Measurements from ENCODE around the gene IRGQ. TPM values are rescaled to one million over a fixed set of nuclear protein-coding genes. Genes with fewer than 3 reads are reported as not detected.

IRGQ gene
- total RNA-seq, 1 experiment from 2014 or later, result 37.7 TPM

DNA sequence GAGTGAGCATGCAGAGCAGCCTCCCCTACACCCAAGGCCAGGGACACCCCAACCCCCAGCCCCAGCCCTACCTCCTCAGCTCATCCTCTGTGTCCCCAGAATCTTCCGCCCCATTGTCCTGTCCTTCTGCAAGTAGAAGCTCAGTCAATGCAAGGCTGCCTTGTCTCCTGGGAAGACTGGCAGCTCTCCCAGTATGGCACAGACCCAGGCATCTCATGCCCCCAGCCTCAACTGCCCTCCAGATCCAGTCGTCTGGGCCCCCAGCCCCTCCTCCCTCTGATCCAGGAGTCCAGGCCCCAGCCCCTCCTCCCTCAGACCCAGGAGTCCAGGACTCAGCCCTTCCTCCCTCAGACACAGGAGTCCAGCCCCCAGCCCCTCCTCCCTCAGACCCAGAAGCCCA lies 50.0 kb downstream of the IRGQ start:
- Histone ChIP-seq H3K27me3 (replicated peaks; ENCODE audit: insufficient read depth, low read depth, low read length, poor library complexity) (no peaks in the 10 kb centered on the region), H3K9me3 (ENCODE audit: low read depth, low read length, poor library complexity, severe bottlenecking) (no peaks in the 10 kb centered on the region), H3K4me1 (ENCODE audit: insufficient read depth, low read length, poor library complexity, severe bottlenecking) (no peaks in the 10 kb centered on the region), H3K36me3 (ENCODE audit: insufficient read depth, low read length, poor library complexity, severe bottlenecking) (peaks cover 37% of the 10 kb centered on the region), H3K4me3 (ENCODE audit: low read depth, low read length, poor library complexity, severe bottlenecking) (no peak overlapping the region), H3K27ac (ENCODE audit: low read depth, low read length, poor library complexity, severe bottlenecking) (no peak overlapping the region)
- POLR2A ChIA-PET (ENCODE audit: low non-redundant PET), result no interaction called here
- intact Hi-C loops (cut with micrococcal nuclease; ENCODE audit: unreplicated experiment), result no loop called here
- CTCF ChIA-PET, result interaction anchor here (0.7 to 1.1 kb wide), 2 partner anchors 9 to 16 kb away, joined by 3 to 4 read pairs; no protein-coding TSS in a partner anchor
- BruUV-seq (replicated peaks), result no TSS peak
- TF ChIP-seq, protein P1, sequence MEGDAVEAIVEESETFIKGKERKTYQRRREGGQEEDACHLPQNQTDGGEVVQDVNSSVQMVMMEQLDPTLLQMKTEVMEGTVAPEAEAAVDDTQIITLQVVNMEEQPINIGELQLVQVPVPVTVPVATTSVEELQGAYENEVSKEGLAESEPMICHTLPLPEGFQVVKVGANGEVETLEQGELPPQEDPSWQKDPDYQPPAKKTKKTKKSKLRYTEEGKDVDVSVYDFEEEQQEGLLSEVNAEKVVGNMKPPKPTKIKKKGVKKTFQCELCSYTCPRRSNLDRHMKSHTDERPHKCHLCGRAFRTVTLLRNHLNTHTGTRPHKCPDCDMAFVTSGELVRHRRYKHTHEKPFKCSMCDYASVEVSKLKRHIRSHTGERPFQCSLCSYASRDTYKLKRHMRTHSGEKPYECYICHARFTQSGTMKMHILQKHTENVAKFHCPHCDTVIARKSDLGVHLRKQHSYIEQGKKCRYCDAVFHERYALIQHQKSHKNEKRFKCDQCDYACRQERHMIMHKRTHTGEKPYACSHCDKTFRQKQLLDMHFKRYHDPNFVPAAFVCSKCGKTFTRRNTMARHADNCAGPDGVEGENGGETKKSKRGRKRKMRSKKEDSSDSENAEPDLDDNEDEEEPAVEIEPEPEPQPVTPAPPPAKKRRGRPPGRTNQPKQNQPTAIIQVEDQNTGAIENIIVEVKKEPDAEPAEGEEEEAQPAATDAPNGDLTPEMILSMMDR (conservative IDR thresholded peaks at IDR 0.05; ENCODE audit: low read depth, low read length), result no peak
- no peak for TF ChIP-seq EZH2 (IDR thresholded peaks at IDR 0.05; ENCODE audit: borderline replicate concordance, low read depth, low read length, poor library complexity, severe bottlenecking)
- DNase-seq (ENCODE audit: low spot score), result no peak

DNA sequence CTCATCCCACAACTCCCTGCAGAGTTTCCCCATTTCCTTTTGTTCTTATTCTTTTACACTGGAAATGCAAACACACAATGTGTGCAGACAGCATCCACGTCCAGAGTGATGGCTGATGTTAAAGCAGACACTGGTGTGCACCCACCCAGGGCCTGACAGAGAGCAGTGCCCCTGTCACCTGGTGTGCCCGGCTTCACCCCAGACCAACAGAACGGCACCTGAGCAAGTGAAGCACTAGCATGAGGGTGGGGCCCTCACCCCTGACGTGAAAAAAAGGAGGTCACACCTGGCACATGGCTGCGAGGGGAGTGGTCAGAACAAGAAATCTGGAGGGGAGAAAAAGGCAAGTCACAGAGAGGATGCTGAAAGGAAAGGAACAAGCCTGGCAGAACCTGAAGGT lies 50.7 kb downstream of the IRGQ start:
- BruUV-seq (replicated peaks), result no TSS peak
- H3K36me3 ChIP-seq (ENCODE audit: insufficient read depth, low read length, poor library complexity, severe bottlenecking), result peaks cover 37% of the 10 kb centered on the region

GRCh38 chr19:43544077-43544476 lies 51.9 kb downstream of the IRGQ start:
- Histone ChIP-seq H3K36me3 (ENCODE audit: insufficient read depth, low read length, poor library complexity, severe bottlenecking) (peaks cover 47% of the 10 kb centered on the region), H3K4me3 (ENCODE audit: low read depth, low read length, poor library complexity, severe bottlenecking) (no peak overlapping the region), H3K27me3 (replicated peaks; ENCODE audit: insufficient read depth, low read depth, low read length, poor library complexity) (no peaks in the 10 kb centered on the region), H3K9me3 (ENCODE audit: low read depth, low read length, poor library complexity, severe bottlenecking) (peaks cover under 1% of the 10 kb centered on the region), H3K27ac (ENCODE audit: low read depth, low read length, poor library complexity, severe bottlenecking) (no peak overlapping the region), H3K4me1 (ENCODE audit: insufficient read depth, low read length, poor library complexity, severe bottlenecking) (no peaks in the 10 kb centered on the region)
- BruUV-seq (replicated peaks), result no TSS peak
- ChIA-PET CTCF (no interaction called here), POLR2A (ENCODE audit: low non-redundant PET) (no interaction called here)
- intact Hi-C loops (cut with micrococcal nuclease; ENCODE audit: unreplicated experiment), result no loop called here
- no peak for TF ChIP-seq EZH2 (IDR thresholded peaks at IDR 0.05; ENCODE audit: borderline replicate concordance, low read depth, low read length, poor library complexity, severe bottlenecking)
- TF ChIP-seq, protein P1 (conservative IDR thresholded peaks at IDR 0.05; ENCODE audit: low read depth, low read length), result no peak
- no peak for DNase-seq (ENCODE audit: low spot score)

More for the DNA sequence above, 50.7 kb downstream of the IRGQ start:
- DNase-seq (ENCODE audit: low spot score), result no peak
- Histone ChIP-seq H3K4me1 (ENCODE audit: insufficient read depth, low read length, poor library complexity, severe bottlenecking) (no peaks in the 10 kb centered on the region), H3K27me3 (replicated peaks; ENCODE audit: insufficient read depth, low read depth, low read length, poor library complexity) (no peaks in the 10 kb centered on the region), H3K4me3 (ENCODE audit: low read depth, low read length, poor library complexity, severe bottlenecking) (no peak overlapping the region), H3K9me3 (ENCODE audit: low read depth, low read length, poor library complexity, severe bottlenecking) (no peaks in the 10 kb centered on the region), H3K27ac (ENCODE audit: low read depth, low read length, poor library complexity, severe bottlenecking) (no peak overlapping the region)
- ChIA-PET POLR2A (ENCODE audit: low non-redundant PET) (no interaction called here), CTCF (interaction anchor here (1.1 kb wide), 1 partner anchor 10 kb away, joined by 4 read pairs; no protein-coding TSS in a partner anchor)
- intact Hi-C loops (cut with micrococcal nuclease; ENCODE audit: unreplicated experiment), result no loop called here
- TF ChIP-seq, protein P1 (conservative IDR thresholded peaks at IDR 0.05; ENCODE audit: low read depth, low read length), result no peak
- no peak for TF ChIP-seq EZH2 (IDR thresholded peaks at IDR 0.05; ENCODE audit: borderline replicate concordance, low read depth, low read length, poor library complexity, severe bottlenecking)
